ENCODE measurements around the gene C1orf159. TPM values are rescaled to one million over a fixed set of nuclear protein-coding genes. Genes with fewer than 3 reads are reported as not detected.
A peak's percentile ranks its signal among the peaks of the same experiment; 100 is the strongest.

C1orf159 gene
- total and polyA plus RNA-seq, 9 of the 15 experiments (the other 6 are each of a cell fraction or from before 2014, with no cell fraction given), result 0.28 to 54.9 (median 10.6) TPM

GRCh38 chr1:1086911-1087341, 29.0 kb downstream of the C1orf159 start (continued):
- no peak for TF ChIP-seq POU5F1 (IDR thresholded peaks at IDR 0.05; ENCODE audit: borderline replicate concordance, low read depth, low read length, partially characterized antibody)

DNA sequence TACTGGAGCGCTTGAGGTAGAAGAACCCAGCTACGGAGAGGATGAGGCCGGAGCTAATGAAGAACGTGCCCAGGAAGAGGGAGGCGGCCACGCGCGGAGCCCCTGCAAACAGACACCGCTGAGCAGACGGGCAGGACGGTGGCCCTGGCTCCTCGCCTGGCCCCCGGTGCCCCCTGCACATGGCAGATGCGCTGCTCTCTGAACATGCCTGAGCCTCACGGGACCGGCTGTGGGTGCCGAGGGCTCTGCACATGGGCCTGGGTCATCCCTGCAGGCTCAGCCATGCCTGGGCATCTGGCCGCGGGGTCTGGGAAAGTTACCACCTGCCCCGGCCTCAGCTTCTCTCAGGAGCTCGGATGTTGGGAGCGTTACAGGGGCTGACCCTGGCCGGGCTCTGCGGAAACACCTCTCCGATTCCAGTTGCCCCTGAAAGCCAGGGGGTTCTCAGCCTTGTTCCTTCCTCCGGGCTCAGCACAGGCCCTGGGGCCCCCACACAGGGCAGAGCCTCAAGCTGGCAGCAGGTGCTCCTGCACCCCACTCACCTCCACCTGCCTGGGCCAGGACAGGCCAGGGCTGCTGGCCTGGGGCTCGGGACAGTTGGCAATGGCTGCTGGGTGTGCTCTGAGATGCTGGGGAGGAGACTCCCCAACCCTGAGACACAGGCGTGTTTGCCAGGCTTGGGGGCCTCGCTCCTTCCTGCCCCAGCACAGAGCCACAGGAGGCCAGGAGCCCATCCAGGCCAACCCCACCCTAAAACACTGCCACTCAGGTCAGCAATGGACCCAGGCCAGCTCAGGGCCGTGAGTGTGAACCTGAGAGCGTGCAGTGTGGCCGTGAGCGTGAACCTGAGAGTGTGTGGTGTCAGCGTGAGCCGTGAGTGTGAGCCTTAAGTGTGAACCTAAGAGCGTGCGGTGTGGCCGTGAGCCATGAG, 29.7 kb downstream of the C1orf159 start:
- no peak overlapping the region for H3K27ac ChIP-seq (ENCODE audit: extremely low read depth, low read depth, low read length)
- peak overlapping the region in 1 of 2 experiments; percentile 14; a peak in 1 of 4 replicates for H3K9ac ChIP-seq (ENCODE audit: insufficient read depth in 1 of 2, low read depth in 2 of 2, low read length in 2 of 2)
- ChIA-PET CTCF (ENCODE audit: low intra/inter-chr PET ratio) (no interaction called here), POLR2A (interaction anchor here (0.5 to 1.1 kb wide), 4 partner anchors 15 to 257 kb away, joined by 3 to 4 read pairs (median 3); no protein-coding TSS in a partner anchor)
- no peak overlapping the region for H2AFZ ChIP-seq (ENCODE audit: low read depth, low read length)
- H4K20me1 ChIP-seq (replicated peaks; ENCODE audit: control insufficient read depth, insufficient read depth, low read length), result no peaks in the 10 kb centered on the region
- H3K4me3 ChIP-seq, result no peak overlapping the region
- DNase-seq (ENCODE audit: extremely low read depth in 1 of 4, low spot score in 3 of 4) (no peak), FAIRE-seq (peak; percentile 6), ATAC-seq (no peak)
- WGBS (ENCODE audit: insufficient coverage, low coverage, missing lambda C conversion rate), result 91% methylated on average over 32 of the region's 38 CpGs
- intact Hi-C loops (cut with micrococcal nuclease) (no loop called here), in situ Hi-C loops (cut with MboI) (no loop called here)
- no peaks in the 10 kb centered on the region for H3K27me3 ChIP-seq (ENCODE audit: control insufficient read depth in 2 of 2, insufficient read depth in 2 of 2, low read length in 2 of 2)
- H3K9me3 ChIP-seq (replicated peaks; ENCODE audit: control insufficient read depth, insufficient read depth, low read depth, low read length), result no peaks in the 10 kb centered on the region
- no TSS peak for BruUV-seq (replicated peaks)
- no peaks in the 10 kb centered on the region for H3K79me2 ChIP-seq (ENCODE audit: control insufficient read depth, insufficient read depth, low read length)
- peaks cover 4% of the 10 kb centered on the region for H3K9me1 ChIP-seq (ENCODE audit: control insufficient read depth, insufficient read depth, low read length)
- peaks cover 24% of the 10 kb centered on the region; the same call in 1 of the 3 replicates for H3K36me3 ChIP-seq (ENCODE audit: control insufficient read depth, insufficient read depth, low read length)
- H3K4me1 ChIP-seq (replicated peaks in 1 of 2; ENCODE audit: control insufficient read depth in 2 of 2, insufficient read depth in 2 of 2, low read length in 2 of 2), result peaks cover 0 to 87% of the 10 kb centered on the region in 2 experiments; a peak in 2 of 5 replicates
- TF ChIP-seq BRD4 (IDR thresholded peaks at IDR 0.05) (no peak), POLR2G (IDR thresholded peaks at IDR 0.05; ENCODE audit: low read depth, low read length) (peak; percentile 18)
- H3K4me2 ChIP-seq (ENCODE audit: insufficient read depth, low read length), result no peak overlapping the region
